Endothelial cell of umbilical vein (primary cell): ENCODE measurements around the gene INPP4B.

Source experiments
- EZH2 ChIP-seq: IDR thresholded peaks from 2 replicates; pipeline ENCODE4 v1.6.1; 2012; ENCODE audit warnings: borderline replicate concordance, low read depth, mild to moderate bottlenecking, moderate library complexity, low read length, inconsistent platforms; ENCODE audit not compliant: severe bottlenecking
- JUN ChIP-seq: IDR thresholded peaks from 2 replicates; pipeline ENCODE4 v1.6.1; 2011; ENCODE audit warnings: borderline replicate concordance, low read depth; ENCODE audit not compliant: insufficient read length, insufficient read depth
- POLR2A ChIP-seq: IDR thresholded peaks from 2 replicates; pipeline ENCODE4 v1.6.1; 2012; ENCODE audit warnings: low read depth, mild to moderate bottlenecking, control low read depth, low read length
- POLR2AphosphoS5 ChIP-seq: IDR thresholded peaks from 2 replicates; pipeline ENCODE4 v1.6.1; 2012; ENCODE audit warnings: low read depth, mild to moderate bottlenecking, control low read depth, low read length, moderate library complexity; ENCODE audit not compliant: insufficient read depth
- TF ChIP-seq, protein P1 (sequence below), 2 donors: IDR thresholded peaks; 1 replicate in 1 of 2; 2 replicates in 1 of 2; pipeline ENCODE4 v1.5.1; 2011; ENCODE audit warnings: low read length in 2 of 2, mild to moderate bottlenecking in 2 of 2, moderate library complexity in 2 of 2, control low read depth in 1 of 2, inconsistent platforms in 1 of 2, low read depth in 1 of 2; ENCODE audit not compliant: insufficient read depth in 1 of 2; ENCODE audit errors: extremely low read depth in 1 of 2

DNA sequence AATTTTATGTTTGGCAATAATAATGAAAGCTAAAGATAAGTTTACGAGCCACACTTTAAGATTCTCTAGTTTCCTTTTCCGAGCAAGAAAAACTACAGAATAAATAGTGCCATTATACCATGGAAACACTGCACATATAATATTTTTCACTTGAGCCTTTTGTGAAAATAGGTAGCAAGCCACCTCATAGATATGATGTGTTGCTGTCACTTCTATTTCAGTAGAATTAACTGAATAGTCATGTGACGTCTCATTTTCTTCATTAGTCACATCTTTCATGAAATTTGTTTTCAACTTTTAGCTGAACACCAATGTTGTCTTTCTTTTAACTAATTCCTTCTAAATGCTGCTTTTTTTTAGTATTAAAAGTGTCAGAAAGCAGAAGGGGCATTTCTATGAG is 574.3 kb downstream of the INPP4B start:
- TF ChIP-seq, protein P1, sequence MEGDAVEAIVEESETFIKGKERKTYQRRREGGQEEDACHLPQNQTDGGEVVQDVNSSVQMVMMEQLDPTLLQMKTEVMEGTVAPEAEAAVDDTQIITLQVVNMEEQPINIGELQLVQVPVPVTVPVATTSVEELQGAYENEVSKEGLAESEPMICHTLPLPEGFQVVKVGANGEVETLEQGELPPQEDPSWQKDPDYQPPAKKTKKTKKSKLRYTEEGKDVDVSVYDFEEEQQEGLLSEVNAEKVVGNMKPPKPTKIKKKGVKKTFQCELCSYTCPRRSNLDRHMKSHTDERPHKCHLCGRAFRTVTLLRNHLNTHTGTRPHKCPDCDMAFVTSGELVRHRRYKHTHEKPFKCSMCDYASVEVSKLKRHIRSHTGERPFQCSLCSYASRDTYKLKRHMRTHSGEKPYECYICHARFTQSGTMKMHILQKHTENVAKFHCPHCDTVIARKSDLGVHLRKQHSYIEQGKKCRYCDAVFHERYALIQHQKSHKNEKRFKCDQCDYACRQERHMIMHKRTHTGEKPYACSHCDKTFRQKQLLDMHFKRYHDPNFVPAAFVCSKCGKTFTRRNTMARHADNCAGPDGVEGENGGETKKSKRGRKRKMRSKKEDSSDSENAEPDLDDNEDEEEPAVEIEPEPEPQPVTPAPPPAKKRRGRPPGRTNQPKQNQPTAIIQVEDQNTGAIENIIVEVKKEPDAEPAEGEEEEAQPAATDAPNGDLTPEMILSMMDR (IDR thresholded peaks at IDR 0.05; ENCODE audit: extremely low read depth in 1 of 2, insufficient read depth in 1 of 2, low read depth in 1 of 2, low read length in 2 of 2), result no peak
- no peak for TF ChIP-seq POLR2AphosphoS5
- no peak for TF ChIP-seq EZH2
- TF ChIP-seq JUN, result no peak
- TF ChIP-seq POLR2A, result no peak
